ENCODE results near the gene PDZD11.

- TF ChIP-seq CTCF (IDR thresholded peaks at IDR 0.05; ENCODE audit: insufficient read depth, low read length) (no peak), POLR2AphosphoS5 (IDR thresholded peaks at IDR 0.05; ENCODE audit: low read depth) (no peak), REST (IDR thresholded peaks at IDR 0.05; ENCODE audit: insufficient replicate concordance, low read depth) (no peak), SPI1 (IDR thresholded peaks at IDR 0.05; ENCODE audit: borderline replicate concordance, low read depth) (no peak), GABPA (IDR thresholded peaks at IDR 0.05; ENCODE audit: low read depth) (no peak)
These were observed 41.4 kb upstream of the PDZD11 start for GRCh38 chrX:70331161-70331560.

Data from HL-60 (cell line).